VCaP (cell line): ENCODE results near the gene ADAMTS8.

ENCODE experiments used
- H3K27ac ChIP-seq: fragments of 450-650 bp; 2 replicates; pipeline ENCODE4 v1.5.1; 2017
- TF ChIP-seq, protein P1 (sequence below): fragments of 450-650 bp; conservative IDR thresholded peaks from 2 replicates; pipeline ENCODE4 v1.5.1; 2017; ENCODE audit warnings: mild to moderate bottlenecking, moderate library complexity

Gene ADAMTS8

DNA sequence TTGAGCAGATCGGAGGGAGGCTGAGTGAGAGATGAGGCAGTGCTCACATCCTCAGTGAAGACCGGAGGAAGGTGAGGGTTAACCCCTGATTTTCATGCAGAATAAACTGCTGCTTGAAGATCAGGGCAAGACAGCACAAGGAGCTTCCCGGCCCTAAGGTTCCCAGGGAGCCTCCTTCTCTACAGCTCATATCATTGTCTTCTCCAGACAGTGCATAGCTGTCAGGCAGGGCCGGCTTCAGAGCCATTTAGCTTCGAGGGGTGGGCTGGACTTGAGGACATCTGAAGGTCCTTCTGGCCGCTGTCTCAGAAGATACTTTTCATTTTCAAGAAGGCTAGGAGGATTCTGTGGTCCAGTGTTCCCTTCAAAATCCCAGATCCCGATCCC, 7.2 kb downstream of the ADAMTS8 start:
- H3K27ac ChIP-seq: no peak overlapping the region
- TF ChIP-seq, protein P1, sequence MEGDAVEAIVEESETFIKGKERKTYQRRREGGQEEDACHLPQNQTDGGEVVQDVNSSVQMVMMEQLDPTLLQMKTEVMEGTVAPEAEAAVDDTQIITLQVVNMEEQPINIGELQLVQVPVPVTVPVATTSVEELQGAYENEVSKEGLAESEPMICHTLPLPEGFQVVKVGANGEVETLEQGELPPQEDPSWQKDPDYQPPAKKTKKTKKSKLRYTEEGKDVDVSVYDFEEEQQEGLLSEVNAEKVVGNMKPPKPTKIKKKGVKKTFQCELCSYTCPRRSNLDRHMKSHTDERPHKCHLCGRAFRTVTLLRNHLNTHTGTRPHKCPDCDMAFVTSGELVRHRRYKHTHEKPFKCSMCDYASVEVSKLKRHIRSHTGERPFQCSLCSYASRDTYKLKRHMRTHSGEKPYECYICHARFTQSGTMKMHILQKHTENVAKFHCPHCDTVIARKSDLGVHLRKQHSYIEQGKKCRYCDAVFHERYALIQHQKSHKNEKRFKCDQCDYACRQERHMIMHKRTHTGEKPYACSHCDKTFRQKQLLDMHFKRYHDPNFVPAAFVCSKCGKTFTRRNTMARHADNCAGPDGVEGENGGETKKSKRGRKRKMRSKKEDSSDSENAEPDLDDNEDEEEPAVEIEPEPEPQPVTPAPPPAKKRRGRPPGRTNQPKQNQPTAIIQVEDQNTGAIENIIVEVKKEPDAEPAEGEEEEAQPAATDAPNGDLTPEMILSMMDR: no peak

DNA sequence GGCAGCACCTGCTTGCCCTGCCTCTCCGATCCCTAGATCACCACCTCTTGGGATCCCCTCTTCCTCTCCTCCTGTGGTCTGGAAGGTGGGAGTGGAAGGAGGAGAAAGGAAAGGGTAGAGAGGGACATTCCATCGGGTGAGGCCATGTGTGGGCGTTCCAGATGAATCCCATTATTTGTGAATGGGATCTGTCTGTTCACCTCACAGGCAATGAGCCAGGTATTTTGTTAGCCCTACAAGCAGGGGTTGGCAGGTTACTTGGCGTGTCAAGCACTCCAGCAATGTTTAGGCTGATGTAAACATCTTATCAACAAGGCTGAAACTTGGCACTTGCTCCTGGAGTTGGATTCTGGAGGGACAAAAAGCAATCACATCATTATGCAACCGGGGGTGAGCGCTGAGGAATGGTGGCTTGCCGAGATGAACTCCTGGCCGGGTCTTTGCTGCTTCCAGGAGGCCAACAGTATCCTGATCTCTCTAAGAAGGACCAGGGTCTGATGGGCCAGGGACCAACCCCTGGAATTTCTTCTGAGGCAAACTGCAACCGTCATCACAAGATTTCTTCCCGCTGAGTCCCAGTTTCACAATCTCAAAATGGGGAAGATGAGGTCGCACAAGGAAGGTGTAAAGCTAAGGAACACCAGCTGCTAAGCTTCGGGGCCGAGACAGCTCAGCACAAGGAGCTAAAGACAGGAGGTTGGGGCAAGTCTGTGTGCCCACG, 7.8 kb downstream of the ADAMTS8 start:
- no peak overlapping the region for H3K27ac ChIP-seq
- TF ChIP-seq, protein P1: no peak

DNA sequence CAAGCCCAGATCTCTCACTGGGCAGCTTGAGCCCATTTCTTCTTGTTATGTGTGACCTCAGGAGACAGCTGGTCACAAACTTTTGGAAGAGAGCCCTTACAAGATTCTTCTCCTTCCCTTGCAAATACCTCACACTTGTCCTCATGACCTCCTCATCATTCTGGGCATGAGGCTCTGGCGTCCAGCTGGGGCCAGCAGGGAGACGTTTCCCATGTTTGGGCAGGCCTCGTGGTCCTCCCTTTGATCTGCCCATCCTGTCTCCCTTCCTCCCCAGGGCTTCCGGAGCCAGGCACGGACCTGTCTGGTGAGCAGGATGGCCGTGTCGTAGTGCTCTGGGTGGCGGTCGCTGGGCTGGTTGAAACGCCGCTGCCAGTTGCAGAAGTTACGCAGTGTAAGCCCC, 9.7 kb downstream of the ADAMTS8 start:
- no peak overlapping the region for H3K27ac ChIP-seq
- TF ChIP-seq, protein P1: no peak

DNA sequence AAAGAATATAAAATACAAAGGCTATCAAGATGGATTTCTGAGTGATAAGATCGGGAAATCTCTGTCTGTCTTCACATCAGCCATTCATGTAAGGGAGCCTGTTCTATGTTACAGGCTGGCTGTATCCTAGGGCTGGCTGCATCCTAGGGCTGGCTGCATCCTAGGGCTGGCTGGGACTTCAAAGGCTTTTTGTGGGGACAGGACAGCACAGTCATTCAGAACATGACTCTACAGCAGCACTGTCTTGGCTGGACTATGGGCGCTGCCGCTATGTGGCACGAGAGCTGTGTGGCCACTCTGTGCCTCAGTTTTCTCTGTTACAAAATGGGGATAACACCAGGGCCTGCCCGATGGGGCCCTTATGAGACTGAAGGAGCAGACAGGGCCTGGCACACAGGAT, 10.2 kb downstream of the ADAMTS8 start:
- H3K27ac ChIP-seq: no peak overlapping the region
- TF ChIP-seq, protein P1: no peak

DNA sequence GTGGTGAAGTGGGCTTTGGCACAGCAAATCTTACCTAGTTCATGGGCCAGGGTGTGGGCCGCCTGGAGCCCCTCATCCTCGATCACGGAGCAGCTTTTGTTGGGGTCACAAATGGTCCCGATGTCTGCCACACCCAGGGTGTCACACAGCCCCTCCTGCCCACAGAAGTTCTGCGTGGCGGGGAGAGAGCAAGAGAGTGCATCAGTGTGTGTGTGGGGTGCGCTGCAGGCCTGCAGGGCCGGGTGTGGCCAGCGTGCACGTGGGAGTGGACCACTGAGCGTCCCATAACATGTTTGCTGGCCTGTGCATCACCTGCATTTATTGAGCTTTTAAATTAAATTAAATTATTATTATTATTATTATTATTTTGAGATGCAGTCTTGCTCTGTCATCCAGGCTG, 11.5 kb downstream of the ADAMTS8 start:
- TF ChIP-seq, protein P1: no peak
- no peak overlapping the region for H3K27ac ChIP-seq

DNA sequence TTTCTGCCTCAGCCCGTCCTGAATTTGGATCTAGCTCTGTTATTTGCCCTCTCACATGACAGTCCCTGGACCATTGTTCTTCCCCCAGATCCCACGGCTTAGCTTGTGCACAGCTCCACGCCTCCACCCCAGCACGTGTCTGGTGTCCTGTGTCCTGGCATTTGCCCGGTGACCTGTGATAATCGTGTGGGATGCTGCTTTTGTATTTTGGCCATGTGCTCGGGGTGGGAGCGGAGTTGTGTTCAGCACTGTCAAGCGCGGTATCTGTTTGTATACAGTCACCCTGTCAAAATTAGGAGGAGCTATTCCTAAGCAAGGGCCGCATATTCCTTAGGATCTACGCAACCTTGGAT, 11.9 kb downstream of the ADAMTS8 start:
- no peak overlapping the region for H3K27ac ChIP-seq
- TF ChIP-seq, protein P1: no peak

DNA sequence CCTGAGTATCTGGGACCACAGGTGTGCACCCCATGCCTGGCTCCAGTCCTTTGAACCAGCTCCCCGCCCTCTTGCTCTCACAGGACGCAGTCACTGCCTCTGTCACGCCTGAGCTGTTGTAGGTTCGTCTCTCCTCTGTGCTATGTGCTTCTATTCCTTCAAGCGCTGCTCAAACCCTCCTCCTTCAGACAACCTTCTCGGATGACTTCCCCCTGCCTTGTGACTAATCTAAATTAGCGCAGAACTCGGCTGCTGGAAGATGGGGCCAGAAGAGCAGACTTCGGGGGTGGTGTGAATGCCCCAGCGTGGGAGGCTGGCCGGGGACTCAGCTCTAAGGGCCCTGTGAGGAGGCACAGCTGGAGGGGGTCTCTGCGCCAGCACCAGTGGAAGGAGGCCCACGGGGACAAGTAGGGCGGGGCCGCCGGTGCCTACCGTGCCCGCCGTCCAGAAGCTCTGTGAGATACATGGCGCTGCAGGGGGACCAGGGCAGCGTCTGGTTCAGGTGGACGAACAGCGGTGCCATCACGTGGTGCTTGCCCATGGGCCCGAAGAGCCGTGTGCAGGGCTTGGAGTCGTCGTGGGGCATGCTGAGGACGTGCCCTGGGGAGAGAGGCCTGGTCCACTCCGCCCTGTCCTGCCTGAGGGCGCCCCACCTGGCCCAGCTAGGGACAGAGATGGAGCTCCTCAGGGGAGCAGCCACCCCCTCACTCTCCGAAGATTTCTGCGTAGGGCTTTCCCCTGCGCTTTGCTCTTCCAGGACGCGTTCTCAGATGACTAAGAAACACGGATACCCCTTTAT, 12.5 kb downstream of the ADAMTS8 start:
- TF ChIP-seq, protein P1: no peak
- H3K27ac ChIP-seq: no peak overlapping the region
